Mesothelial cell of epicardium (in vitro differentiated cells): ENCODE data around the gene EEIG1. TPM values are rescaled to one million over a fixed set of nuclear protein-coding genes. Genes with fewer than 3 reads are reported as not detected.

Experiments used
- DNase-seq, 2 experiments: peaks; one replicate each; pipeline ENCODE4 v3.0.0; 2021; ENCODE audit warnings: low spot score in 2 of 2; ENCODE audit not compliant: unreplicated experiment in 2 of 2
- H3K27ac Mint-ChIP-seq: 2 replicates; pipeline ENCODE4 v1.8.0; 2021; ENCODE audit warnings: mixed read lengths
- H3K27me3 Mint-ChIP-seq: 2 replicates; pipeline ENCODE4 v1.8.0; 2021; ENCODE audit warnings: low read depth, mixed read lengths
- H3K36me3 Mint-ChIP-seq: 2 replicates; pipeline ENCODE4 v1.8.0; 2021; ENCODE audit warnings: mixed read lengths
- H3K4me1 Mint-ChIP-seq: 2 replicates; pipeline ENCODE4 v1.8.0; 2021; ENCODE audit warnings: mixed read lengths
- H3K4me3 Mint-ChIP-seq: 2 replicates; pipeline ENCODE4 v1.8.0; 2021; ENCODE audit warnings: mild to moderate bottlenecking, moderate library complexity, mixed read lengths
- H3K9me3 Mint-ChIP-seq: 2 replicates; pipeline ENCODE4 v1.8.0; 2021; ENCODE audit warnings: mixed read lengths
- CTCF ChIP-seq: fragments of 200-600 bp; sonication (generic); IDR thresholded peaks from one replicate; pipeline ENCODE4 v1.5.0; 2021; ENCODE audit warnings: antibody characterized with exemption; ENCODE audit not compliant: unreplicated experiment
- total RNA-seq: library from RNA; stranded (reverse); gene quantifications from 3 replicates; pipeline ENCODE4 v1.2.1, GENCODE V29; 2021

The EEIG1 gene
- total RNA-seq, 1 donor from 2014 or later, result 67.4 TPM

- DNase-seq, result no peak
- Mint-ChIP-seq H3K4me1 (peaks cover 18% of the 10 kb centered on the region), H3K27ac (no peak overlapping the region), H3K4me3 (no peak overlapping the region), H3K9me3 (peaks cover 7% of the 10 kb centered on the region), H3K36me3 (peaks cover 8% of the 10 kb centered on the region), H3K27me3 (no peaks in the 10 kb centered on the region)
- TF ChIP-seq CTCF, result no peak
Observed at GRCh38 chr9:127954831-127955293, 25.9 kb downstream of the EEIG1 start.

- H3K4me1 Mint-ChIP-seq, result peaks cover 14% of the 10 kb centered on the region
- H3K9me3 Mint-ChIP-seq, result peaks cover 7% of the 10 kb centered on the region
- no peak for DNase-seq
- no peak overlapping the region for H3K27ac Mint-ChIP-seq
- H3K27me3 Mint-ChIP-seq, result no peaks in the 10 kb centered on the region
- H3K36me3 Mint-ChIP-seq, result peaks cover 8% of the 10 kb centered on the region
- no peak for TF ChIP-seq CTCF
- no peak overlapping the region for H3K4me3 Mint-ChIP-seq
Observed at GRCh38 chr9:127953768-127954505, 26.9 kb downstream of the EEIG1 start.

- DNase-seq, result no peak
- Mint-ChIP-seq H3K27me3 (no peaks in the 10 kb centered on the region), H3K4me3 (no peak overlapping the region), H3K9me3 (peaks cover 4% of the 10 kb centered on the region), H3K4me1 (peaks cover 14% of the 10 kb centered on the region), H3K36me3 (peaks cover 5% of the 10 kb centered on the region), H3K27ac (no peak overlapping the region)
- no peak for TF ChIP-seq CTCF
Observed at GRCh38 chr9:127953154-127953553, 27.6 kb downstream of the EEIG1 start.

- H3K9me3 Mint-ChIP-seq, result no peaks in the 10 kb centered on the region
- H3K27ac Mint-ChIP-seq, result peak overlapping the region; percentile 43
- no peak for DNase-seq
- no peak overlapping the region for H3K4me3 Mint-ChIP-seq
- peaks cover 6% of the 10 kb centered on the region for H3K36me3 Mint-ChIP-seq
- peaks cover 14% of the 10 kb centered on the region for H3K4me1 Mint-ChIP-seq
- H3K27me3 Mint-ChIP-seq, result no peaks in the 10 kb centered on the region
- no peak for TF ChIP-seq CTCF
Observed at GRCh38 chr9:127950513-127951289, 30.1 kb downstream of the EEIG1 start.

GRCh38 chr9:127949827-127950512, 30.8 kb downstream of the EEIG1 start:
- no peak for DNase-seq
- H3K27ac Mint-ChIP-seq, result peak overlapping the region; percentile 21
- peaks cover 8% of the 10 kb centered on the region for H3K36me3 Mint-ChIP-seq
- H3K4me1 Mint-ChIP-seq, result peaks cover 9% of the 10 kb centered on the region
- no peaks in the 10 kb centered on the region for H3K27me3 Mint-ChIP-seq
- no peak overlapping the region for H3K4me3 Mint-ChIP-seq
- no peaks in the 10 kb centered on the region for H3K9me3 Mint-ChIP-seq
- TF ChIP-seq CTCF, result no peak
